GM23248 (cell line): ENCODE results near the gene PARD3B. TPM values are rescaled to one million over a fixed set of nuclear protein-coding genes. Genes with fewer than 3 reads are reported as not detected.

Experiments
- DNase-seq: peaks from one replicate; pipeline ENCODE4 v3.0.0-alpha.2; 2015
- H2AFZ ChIP-seq: fragments of 200-600 bp; sonication (generic); 2 replicates; pipeline ENCODE4 v1.6.1; 2016; ENCODE audit warnings: antibody characterized with exemption
- H3F3A ChIP-seq: fragments of 200-600 bp; sonication (generic); 2 replicates; pipeline ENCODE4 v1.6.1; 2016; ENCODE audit warnings: mild to moderate bottlenecking, antibody characterized with exemption, mixed run types; ENCODE audit not compliant: insufficient read depth
- H3K27ac ChIP-seq: fragments of 200-600 bp; sonication (generic); 2 replicates; pipeline ENCODE4 v1.5.1; 2016; ENCODE audit warnings: mild to moderate bottlenecking
- H3K27me3 ChIP-seq: fragments of 200-600 bp; sonication (generic); replicated peaks from 2 replicates; pipeline ENCODE4 v1.6.1; 2016; ENCODE audit warnings: mild to moderate bottlenecking; ENCODE audit not compliant: insufficient read depth
- H3K36me3 ChIP-seq: fragments of 200-600 bp; sonication (generic); 2 replicates; pipeline ENCODE4 v1.6.1; 2016; ENCODE audit warnings: low read depth, mild to moderate bottlenecking
- H3K4me1 ChIP-seq: fragments of 200-600 bp; sonication (generic); 2 replicates; pipeline ENCODE4 v1.6.1; 2016; ENCODE audit warnings: mild to moderate bottlenecking; ENCODE audit not compliant: insufficient read depth
- H3K4me2 ChIP-seq: fragments of 200-600 bp; sonication (generic); one replicate; pipeline ENCODE4 v1.6.1; 2016; ENCODE audit warnings: mild to moderate bottlenecking; ENCODE audit not compliant: unreplicated experiment
- H3K4me3 ChIP-seq: fragments of 200-600 bp; sonication (generic); 2 replicates; pipeline ENCODE4 v1.5.1; 2016; ENCODE audit warnings: mild to moderate bottlenecking
- H3K79me2 ChIP-seq: fragments of 200-600 bp; sonication (generic); 2 replicates; pipeline ENCODE4 v1.6.1; 2016; ENCODE audit warnings: mild to moderate bottlenecking; ENCODE audit not compliant: insufficient read depth
- H3K9ac ChIP-seq: fragments of 200-600 bp; sonication (generic); 2 replicates; pipeline ENCODE4 v1.6.1; 2016; ENCODE audit warnings: mild to moderate bottlenecking
- H3K9me2 ChIP-seq: fragments of 200-600 bp; sonication (generic); 2 replicates; pipeline ENCODE4 v1.6.1; 2016; ENCODE audit warnings: mixed run types, mild to moderate bottlenecking, moderate library complexity; ENCODE audit not compliant: insufficient read depth
- H3K9me3 ChIP-seq: fragments of 200-600 bp; sonication (generic); one replicate; pipeline ENCODE4 v1.6.1; 2017; ENCODE audit warnings: low read depth
- H4K20me1 ChIP-seq: fragments of 200-600 bp; sonication (generic); 2 replicates; pipeline ENCODE4 v1.6.0; 2016; ENCODE audit not compliant: insufficient read depth
- EZH2 ChIP-seq: fragments of 200-600 bp; sonication (generic); IDR thresholded peaks from 2 replicates; pipeline ENCODE4 v1.6.1; 2018; ENCODE audit warnings: antibody characterized with exemption, mild to moderate bottlenecking; ENCODE audit not compliant: insufficient read depth, poor library complexity, severe bottlenecking
- EZH2phosphoT487 ChIP-seq: fragments of 200-600 bp; sonication (generic); IDR thresholded peaks from 2 replicates; pipeline ENCODE4 v1.6.1; 2018; ENCODE audit warnings: antibody characterized with exemption, moderate library complexity, mild to moderate bottlenecking, low read depth; ENCODE audit not compliant: insufficient read depth
- WGBS, 2 experiments: methylation state at CpG; one replicate each; pipeline ENCODE4 v1.1.6; 2015 to 2017; ENCODE audit warnings: low lambda C conversion rate in 2 of 2, low coverage in 1 of 2; ENCODE audit errors: missing lambda C conversion rate in 2 of 2; 5-methylcytosine and 5-hydroxymethylcytosine counted together
- in situ Hi-C: fragments of 300-500 bp; cut with MboI; formaldehyde crosslinking; loops from 2 replicates; pipeline ENCODE4 v1.15.0; 2020
- polyA plus RNA-seq: library from polyadenylated mRNA; unstranded; fragments of >200 nt; fragmentation: Nextera tagmentation; extraction: Ambion mirVana; gene quantifications from 2 replicates; pipeline ENCODE4 v1.2.1, GENCODE V29; 2016
- total RNA-seq: library from RNA; depleted of rRNA; stranded (reverse); fragments of >200 nt; shearing (Covaris generic); gene quantifications from 2 replicates; pipeline ENCODE4 v1.2.3, GENCODE V29; 2014

The PARD3B gene
- total and polyA plus RNA-seq, 2 experiments from 2014 or later = 2.5 to 6.9 TPM

- no peaks in the 10 kb centered on the region for H3K9me3 ChIP-seq
- no peaks in the 10 kb centered on the region; the same call in 1 of the 2 replicates for H4K20me1 ChIP-seq
- H2AFZ ChIP-seq = no peak overlapping the region
- no peak for TF ChIP-seq EZH2phosphoT487
- no peak for TF ChIP-seq EZH2
- H3K9ac ChIP-seq = no peak overlapping the region
- no peak for DNase-seq
- H3K79me2 ChIP-seq = no peaks in the 10 kb centered on the region
- no peak overlapping the region for H3K4me3 ChIP-seq
- no peaks in the 10 kb centered on the region for H3K36me3 ChIP-seq
- H3K27ac ChIP-seq = no peak overlapping the region
- no peaks in the 10 kb centered on the region for H3K27me3 ChIP-seq
- 12% methylated on average over 1 of the region's 1 CpG for WGBS, 2 experiments
- H3K4me2 ChIP-seq = no peak overlapping the region
- peaks cover 12% of the 10 kb centered on the region for H3K4me1 ChIP-seq
- no peaks in the 10 kb centered on the region for H3K9me2 ChIP-seq
- in situ Hi-C loops = no loop called here
- no peaks in the 10 kb centered on the region for H3F3A ChIP-seq
These were observed 388.6 kb downstream of the PARD3B start for GRCh38 chr2:204933735-204934374.

GRCh38 chr2:204944927-204945326 is 399.7 kb downstream of the PARD3B start:
- H4K20me1 ChIP-seq = no peaks in the 10 kb centered on the region
- H2AFZ ChIP-seq = no peak overlapping the region

GRCh38 chr2:204945376-204945775 is 400.1 kb downstream of the PARD3B start:
- Histone ChIP-seq H3K27ac (no peak overlapping the region), H3K9ac (no peak overlapping the region), H4K20me1 (no peaks in the 10 kb centered on the region), H3K36me3 (no peaks in the 10 kb centered on the region), H3K4me1 (peaks cover 4% of the 10 kb centered on the region), H3K9me3 (no peaks in the 10 kb centered on the region), H3K9me2 (no peaks in the 10 kb centered on the region), H3K27me3 (no peaks in the 10 kb centered on the region), H3K79me2 (no peaks in the 10 kb centered on the region), H2AFZ (no peak overlapping the region), H3F3A (0 out of 2 replicates have a peak, but pooled peaks cover 3% of the 10 kb centered on the region), H3K4me2 (no peak overlapping the region), H3K4me3 (no peak overlapping the region)
- in situ Hi-C loops = no loop called here
- WGBS, 2 experiments = 83 to 91% methylated on average over 2 of the region's 2 CpGs
- no peak for TF ChIP-seq EZH2
- TF ChIP-seq EZH2phosphoT487 = no peak
- DNase-seq = no peak

More at GRCh38 chr2:204944927-204945326, 399.7 kb downstream of the PARD3B start:
- no peaks in the 10 kb centered on the region for H3K9me3 ChIP-seq
- no peaks in the 10 kb centered on the region for H3K79me2 ChIP-seq
- no peaks in the 10 kb centered on the region for H3K27me3 ChIP-seq
- in situ Hi-C loops = no loop called here
- H3K4me2 ChIP-seq = no peak overlapping the region
- H3K27ac ChIP-seq = no peak overlapping the region
- H3F3A ChIP-seq = no peaks in the 10 kb centered on the region
- TF ChIP-seq EZH2phosphoT487 (no peak), EZH2 (no peak)
- no peaks in the 10 kb centered on the region for H3K9me2 ChIP-seq
- no peak overlapping the region for H3K4me3 ChIP-seq
- 84 to 86% methylated on average over 3 of the region's 3 CpGs for WGBS, 2 experiments
- DNase-seq = no peak
- no peaks in the 10 kb centered on the region for H3K4me1 ChIP-seq
- no peak overlapping the region for H3K9ac ChIP-seq
- no peaks in the 10 kb centered on the region for H3K36me3 ChIP-seq

GRCh38 chr2:204946892-204947291 is 401.6 kb downstream of the PARD3B start:
- no peaks in the 10 kb centered on the region for H4K20me1 ChIP-seq
- no peaks in the 10 kb centered on the region for H3K79me2 ChIP-seq
- no peak overlapping the region for H3K9ac ChIP-seq
- H3K36me3 ChIP-seq = no peaks in the 10 kb centered on the region
- H3K27me3 ChIP-seq = no peaks in the 10 kb centered on the region
- H2AFZ ChIP-seq = no peak overlapping the region
- TF ChIP-seq EZH2 (no peak), EZH2phosphoT487 (no peak)
- no peak overlapping the region for H3K4me3 ChIP-seq
- in situ Hi-C loops = no loop called here
- no peak for DNase-seq
- H3F3A ChIP-seq = peaks cover 10% of the 10 kb centered on the region; the same call in 1 of the 2 replicates
- H3K9me2 ChIP-seq = 0 out of 2 replicates have a peak, but pooled peaks cover 3% of the 10 kb centered on the region
- H3K27ac ChIP-seq = no peak overlapping the region
- H3K9me3 ChIP-seq = no peaks in the 10 kb centered on the region
- H3K4me1 ChIP-seq = peaks cover 11% of the 10 kb centered on the region
- WGBS, 2 experiments = 98 to 99% methylated on average over 2 of the region's 2 CpGs
- no peak overlapping the region for H3K4me2 ChIP-seq
